Type B pancreatic cell (in vitro differentiated cells): Measurements from ENCODE around the gene MCM9. TPM values are rescaled to one million over a fixed set of nuclear protein-coding genes. Genes with fewer than 3 reads are reported as not detected.

ENCODE experiments used
- DNase-seq: peaks from one replicate; pipeline ENCODE4 v3.0.0; 2021; ENCODE audit warnings: mixed read lengths; ENCODE audit not compliant: unreplicated experiment; ENCODE audit errors: extremely low spot score
- H3K27ac Mint-ChIP-seq: 2 replicates; pipeline ENCODE4 v1.8.0; 2021; ENCODE audit warnings: mild to moderate bottlenecking, mixed read lengths
- H3K27me3 Mint-ChIP-seq: 2 replicates; pipeline ENCODE4 v1.8.0; 2021; ENCODE audit warnings: mixed read lengths
- H3K36me3 Mint-ChIP-seq: 2 replicates; pipeline ENCODE4 v1.8.0; 2021; ENCODE audit warnings: mixed read lengths
- H3K4me1 Mint-ChIP-seq: one replicate; pipeline ENCODE4 v1.8.0; 2021; ENCODE audit warnings: mixed read lengths; ENCODE audit not compliant: unreplicated experiment
- H3K4me3 Mint-ChIP-seq: 2 replicates; pipeline ENCODE4 v1.8.0; 2021; ENCODE audit warnings: mild to moderate bottlenecking, mixed read lengths
- H3K9me3 Mint-ChIP-seq: 2 replicates; pipeline ENCODE4 v1.8.0; 2021; ENCODE audit warnings: mixed read lengths
- CTCF ChIP-seq: fragments of 200-600 bp; sonication (generic); conservative IDR thresholded peaks from 2 replicates; pipeline ENCODE4 v1.5.0; 2021; ENCODE audit warnings: antibody characterized with exemption, mild to moderate bottlenecking
- total RNA-seq: library from RNA; stranded (reverse); gene quantifications from 2 replicates; pipeline ENCODE4 v1.2.1, GENCODE V29; 2021; ENCODE audit warnings: low replicate concordance

The MCM9 gene
- total RNA-seq, 1 donor from 2014 or later: 19.6 TPM

DNA sequence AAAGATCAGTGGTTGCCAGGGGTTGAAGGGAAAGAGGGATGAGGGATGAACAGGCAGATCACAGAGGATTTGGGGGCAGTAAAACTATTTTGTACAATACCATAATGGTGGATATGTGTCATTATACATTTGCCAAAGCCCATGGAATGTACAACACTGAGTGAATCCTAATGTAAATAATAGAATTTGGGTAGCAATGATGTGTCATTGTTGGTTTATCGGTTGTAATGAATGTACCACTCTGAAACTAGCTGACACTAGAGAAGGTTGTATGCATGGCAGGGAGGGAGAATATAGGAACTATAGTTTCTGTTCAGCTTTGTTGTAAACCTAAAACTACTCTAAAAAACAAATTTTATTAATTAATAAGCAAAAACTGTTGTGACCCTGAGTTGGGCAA, 58.8 kb downstream of the MCM9 start:
- Mint-ChIP-seq H3K36me3 (peaks cover 7% of the 10 kb centered on the region), H3K27ac (no peak overlapping the region), H3K4me3 (no peak overlapping the region), H3K9me3 (peaks cover 3% of the 10 kb centered on the region), H3K4me1 (no peaks in the 10 kb centered on the region), H3K27me3 (no peaks in the 10 kb centered on the region)
- no peak for DNase-seq
- TF ChIP-seq CTCF: no peak

DNA sequence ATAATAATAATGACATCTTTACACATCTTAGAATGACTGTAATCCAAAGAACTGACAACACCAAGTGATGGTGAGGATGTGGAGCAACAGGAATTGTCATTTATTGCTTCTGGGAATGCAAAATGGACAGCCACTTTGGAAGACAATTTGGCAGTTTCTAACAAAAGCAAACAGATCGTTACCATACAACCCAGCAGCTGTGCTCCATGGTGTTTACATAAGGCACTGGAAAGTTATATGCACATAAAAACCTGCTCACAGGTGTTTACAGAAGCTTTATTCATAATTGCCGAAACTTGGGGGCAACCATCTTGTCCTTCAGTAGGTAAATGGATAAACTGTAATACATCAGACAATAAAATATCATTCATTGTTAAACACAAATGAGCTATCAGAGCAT, 59.3 kb downstream of the MCM9 start:
- no peak for DNase-seq
- TF ChIP-seq CTCF: no peak
- H3K27ac Mint-ChIP-seq: no peak overlapping the region
- no peaks in the 10 kb centered on the region for H3K4me1 Mint-ChIP-seq
- peaks cover 13% of the 10 kb centered on the region for H3K36me3 Mint-ChIP-seq
- no peak overlapping the region for H3K4me3 Mint-ChIP-seq
- H3K27me3 Mint-ChIP-seq: no peaks in the 10 kb centered on the region
- peaks cover 8% of the 10 kb centered on the region for H3K9me3 Mint-ChIP-seq

- H3K4me1 Mint-ChIP-seq: no peaks in the 10 kb centered on the region
- TF ChIP-seq CTCF: no peak
- peaks cover 24% of the 10 kb centered on the region for H3K36me3 Mint-ChIP-seq
- DNase-seq: no peak
- H3K27me3 Mint-ChIP-seq: no peaks in the 10 kb centered on the region
- no peak overlapping the region for H3K27ac Mint-ChIP-seq
- peaks cover 15% of the 10 kb centered on the region for H3K9me3 Mint-ChIP-seq
- no peak overlapping the region for H3K4me3 Mint-ChIP-seq
Observed at GRCh38 chr6:118873239-118873638, 61.7 kb downstream of the MCM9 start.

DNA sequence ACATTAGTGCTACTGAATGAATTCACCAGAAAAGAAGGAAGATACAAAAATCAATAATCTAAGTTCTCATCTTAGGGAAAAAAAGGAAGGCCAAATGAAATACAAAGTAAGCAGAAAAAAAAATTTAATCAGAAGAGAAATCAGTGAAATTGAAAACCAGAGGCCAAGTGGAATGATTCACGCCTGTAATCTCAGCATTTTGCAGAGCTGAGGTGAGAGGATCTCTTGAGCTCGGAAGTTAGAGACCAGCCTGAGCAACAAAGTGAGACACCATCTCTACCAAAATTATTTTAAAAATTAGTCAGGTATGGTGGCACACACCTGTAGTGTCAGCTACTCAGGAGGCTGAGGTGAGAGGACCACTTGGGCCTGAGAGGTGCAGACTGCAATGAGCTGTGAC, 62.2 kb downstream of the MCM9 start:
- Mint-ChIP-seq H3K9me3 (peaks cover 15% of the 10 kb centered on the region), H3K4me3 (no peak overlapping the region), H3K27ac (no peak overlapping the region), H3K27me3 (no peaks in the 10 kb centered on the region), H3K36me3 (peaks cover 24% of the 10 kb centered on the region), H3K4me1 (no peaks in the 10 kb centered on the region)
- TF ChIP-seq CTCF: no peak
- DNase-seq: no peak

- Mint-ChIP-seq H3K27me3 (no peaks in the 10 kb centered on the region), H3K36me3 (peaks cover 24% of the 10 kb centered on the region), H3K4me3 (no peak overlapping the region), H3K4me1 (no peaks in the 10 kb centered on the region), H3K9me3 (peaks cover 15% of the 10 kb centered on the region), H3K27ac (no peak overlapping the region)
- no peak for TF ChIP-seq CTCF
- DNase-seq: no peak
Observed at GRCh38 chr6:118872318-118872717, 62.6 kb downstream of the MCM9 start.

GRCh38 chr6:118871331-118871730, 63.6 kb downstream of the MCM9 start:
- Mint-ChIP-seq H3K27me3 (no peaks in the 10 kb centered on the region), H3K4me1 (no peaks in the 10 kb centered on the region), H3K9me3 (peaks cover 15% of the 10 kb centered on the region), H3K4me3 (no peak overlapping the region), H3K27ac (no peak overlapping the region), H3K36me3 (peaks cover 24% of the 10 kb centered on the region)
- DNase-seq: no peak
- no peak for TF ChIP-seq CTCF
